Ovary (tissue), 9 donors: ENCODE measurements around the gene SPACA7. TPM values are rescaled to one million over a fixed set of nuclear protein-coding genes. Genes with fewer than 3 reads are reported as not detected.

Experiments used
- DNase-seq, 5 donors: peaks; one replicate each; pipeline ENCODE4 v3.0.0-alpha.2; 2019 to 2020
- H3K27ac ChIP-seq, 2 donors: fragments of 200-600 bp; one replicate each; pipeline versions ENCODE4 v1.5.1 to v1.8.0; 2019 to 2022
- H3K27me3 ChIP-seq: fragments of 200-600 bp; one replicate; pipeline ENCODE4 v1.8.0; 2022
- H3K36me3 ChIP-seq: fragments of 200-600 bp; sonication (generic); one replicate; pipeline ENCODE4 v1.5.1; 2019
- H3K4me1 ChIP-seq: one replicate; pipeline ENCODE4 v1.8.1; 2013; ENCODE audit warnings: mild to moderate bottlenecking, moderate library complexity; ENCODE audit not compliant: insufficient read depth
- H3K4me3 ChIP-seq: fragments of 200-600 bp; sonication (generic); one replicate; pipeline ENCODE4 v1.5.1; 2017
- H3K9me3 ChIP-seq, 2 donors: fragments of 200-600 bp in 1 of 2; sonication (generic) in 1 of 2; one replicate each; pipeline versions ENCODE4 v1.5.1 to v1.8.1; 2013 to 2019; ENCODE audit warnings: mild to moderate bottlenecking in 1 of 2, moderate library complexity in 1 of 2
- EP300 ChIP-seq: sonication (generic); formaldehyde crosslinking; IDR thresholded peaks from one replicate; pipeline ENCODE4 v1.6.1; 2017; ENCODE audit warnings: antibody characterized with exemption
- POLR2A ChIP-seq: fragments of 450-650 bp; IDR thresholded peaks from one replicate; pipeline ENCODE4 v1.6.1; 2017; ENCODE audit warnings: antibody characterized with exemption, mild to moderate bottlenecking, moderate library complexity
- WGBS, 3 donors: extraction: QIAGEN DNeasy Blood & Tissue Kit in 1 of 3; methylation state at CpG; one replicate each; pipeline versions ENCODE4 v1.1.5 to v1.1.7; 2013 to 2017; 5-methylcytosine and 5-hydroxymethylcytosine counted together
- intact Hi-C, 4 donors: fragments of 100-400 bp; cut with DNase I; formaldehyde crosslinking; loops; one replicate each; pipeline versions ENCODE4 v1.11.0 to v1.15.1; 2022 to 2023
- polyA plus RNA-seq, 2 donors: library from polyadenylated mRNA; stranded (reverse); fragments of 200-250 nt in 1 of 2; fragments of 350-450 nt in 1 of 2; fragmentation: Illumina TruSeq in 1 of 2; extraction: RNeasy Lipid Tissue Mini Kit (QIAGEN cat#74804) in 1 of 2; gene quantifications; one replicate each; pipeline ENCODE4 v1.2.3, GENCODE V29; 2013 to 2014
- total RNA-seq, 7 donors: library from RNA; depleted of rRNA in 2 of 7; stranded (reverse); fragments of >200 nt in 2 of 7; fragmentation: NEBNext Ultra II Directional in 3 of 7; extraction: Animal tissue kit (Norgen Biotek cat#: 25700) in 3 of 7; gene quantifications; one replicate each; pipeline versions ENCODE4 v1.1.0 to v1.2.4, GENCODE V29; 2016 to 2023
- TF ChIP-seq, protein P1 (sequence below), 3 donors: fragments of 450-650 bp in 2 of 3; fragments of 200-600 bp in 1 of 3; IDR thresholded peaks; one replicate each; pipeline versions ENCODE4 v1.5.1 to v1.8.0; 2016 to 2022; ENCODE audit warnings: antibody characterized with exemption in 3 of 3, mild to moderate bottlenecking in 1 of 3
- donor health status: DM: no; HTN: no; CAD: no; lungs with moderate emphysema.
- donor health status: DM: no; HTN: no; CAD: no.
- donor health status: Bipolar disorder and iron deficiency.
- donor health status: DM: yes; HTN: yes; CAD: no.
- donor health status: DM: no; HTN: no; CAD: no.
- donor health status: DM: yes; HTN: yes; CAD: no.

Gene SPACA7
- total and polyA plus RNA-seq, 9 donors = not detected

DNA sequence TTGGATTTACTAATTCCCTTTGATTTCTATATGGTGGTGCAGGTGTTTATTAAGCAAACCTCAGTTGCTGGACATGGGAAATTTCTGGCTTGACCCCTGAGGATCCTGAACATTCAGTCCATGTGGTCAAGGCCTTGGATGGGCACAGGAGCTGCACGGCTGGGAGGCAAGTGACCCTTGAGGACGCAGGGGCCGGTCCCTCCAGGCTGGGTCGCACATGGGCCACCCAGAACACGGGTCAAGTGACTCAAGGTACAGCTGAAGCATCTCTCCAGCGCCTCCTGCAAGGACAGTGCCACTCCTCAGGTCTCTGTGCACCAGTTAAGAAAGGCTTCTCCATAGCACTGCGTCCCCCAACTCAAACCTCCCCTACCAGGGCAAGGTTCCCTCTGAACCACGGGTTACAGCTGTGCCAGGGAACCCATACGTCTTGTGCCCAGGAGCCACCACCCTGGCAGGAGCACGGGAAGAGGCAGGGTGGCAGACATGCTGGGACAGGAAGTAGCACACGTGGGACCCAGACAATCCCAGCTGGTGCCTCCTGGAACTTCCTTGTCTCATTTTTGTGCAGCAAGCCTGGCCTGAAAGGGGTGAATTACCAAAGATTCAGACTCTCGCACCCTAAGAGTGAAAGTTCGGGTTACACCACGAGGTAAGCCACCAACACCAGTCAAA, 93.1 kb downstream of the SPACA7 start:
- intact Hi-C loops = no loop called here
- Histone ChIP-seq H3K4me1 (no peaks in the 10 kb centered on the region), H3K36me3 (no peaks in the 10 kb centered on the region), H3K27me3 (no peaks in the 10 kb centered on the region), H3K9me3 (no peaks in the 10 kb centered on the region), H3K27ac (no peak overlapping the region), H3K4me3 (no peak overlapping the region)
- DNase-seq = peak in 1 of 5 donors; percentile 6
- 83 to 92% (median 87%) methylated on average over 11 to 14 of the region's 14 CpGs for WGBS, 3 donors
- TF ChIP-seq POLR2A = no peak
- TF ChIP-seq EP300 = no peak
- TF ChIP-seq, protein P1, sequence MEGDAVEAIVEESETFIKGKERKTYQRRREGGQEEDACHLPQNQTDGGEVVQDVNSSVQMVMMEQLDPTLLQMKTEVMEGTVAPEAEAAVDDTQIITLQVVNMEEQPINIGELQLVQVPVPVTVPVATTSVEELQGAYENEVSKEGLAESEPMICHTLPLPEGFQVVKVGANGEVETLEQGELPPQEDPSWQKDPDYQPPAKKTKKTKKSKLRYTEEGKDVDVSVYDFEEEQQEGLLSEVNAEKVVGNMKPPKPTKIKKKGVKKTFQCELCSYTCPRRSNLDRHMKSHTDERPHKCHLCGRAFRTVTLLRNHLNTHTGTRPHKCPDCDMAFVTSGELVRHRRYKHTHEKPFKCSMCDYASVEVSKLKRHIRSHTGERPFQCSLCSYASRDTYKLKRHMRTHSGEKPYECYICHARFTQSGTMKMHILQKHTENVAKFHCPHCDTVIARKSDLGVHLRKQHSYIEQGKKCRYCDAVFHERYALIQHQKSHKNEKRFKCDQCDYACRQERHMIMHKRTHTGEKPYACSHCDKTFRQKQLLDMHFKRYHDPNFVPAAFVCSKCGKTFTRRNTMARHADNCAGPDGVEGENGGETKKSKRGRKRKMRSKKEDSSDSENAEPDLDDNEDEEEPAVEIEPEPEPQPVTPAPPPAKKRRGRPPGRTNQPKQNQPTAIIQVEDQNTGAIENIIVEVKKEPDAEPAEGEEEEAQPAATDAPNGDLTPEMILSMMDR (IDR thresholded peaks at IDR 0.05) = no peak

DNA sequence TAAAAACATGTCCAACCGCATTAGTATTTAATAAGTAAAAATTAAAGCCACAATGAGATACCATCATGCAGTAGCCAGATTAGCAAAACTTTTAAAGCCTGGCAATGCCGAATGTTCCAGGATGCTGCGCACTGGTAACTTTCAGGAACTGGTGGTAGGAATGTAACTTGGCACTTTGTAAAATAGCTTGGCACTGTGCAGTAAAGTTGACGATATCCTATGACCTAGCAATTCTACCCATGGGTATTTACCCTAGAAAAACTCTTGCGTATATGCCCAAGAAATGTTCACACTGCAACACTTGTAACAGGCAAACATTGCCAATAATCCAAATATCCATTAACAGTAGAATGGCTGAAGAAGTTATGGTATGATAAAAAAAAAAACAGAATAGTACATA, 97.7 kb downstream of the SPACA7 start:
- Histone ChIP-seq H3K9me3 (no peaks in the 10 kb centered on the region), H3K27me3 (no peaks in the 10 kb centered on the region), H3K36me3 (no peaks in the 10 kb centered on the region), H3K27ac (no peak overlapping the region), H3K4me3 (no peak overlapping the region), H3K4me1 (peaks cover 3% of the 10 kb centered on the region)
- WGBS, 3 donors = 92 to 95% (median 95%) methylated on average over 5 of the region's 5 CpGs
- no peak for DNase-seq
- TF ChIP-seq POLR2A (no peak), EP300 (no peak)
- TF ChIP-seq, protein P1 (IDR thresholded peaks at IDR 0.05) = no peak
- intact Hi-C loops = no loop called here

DNA sequence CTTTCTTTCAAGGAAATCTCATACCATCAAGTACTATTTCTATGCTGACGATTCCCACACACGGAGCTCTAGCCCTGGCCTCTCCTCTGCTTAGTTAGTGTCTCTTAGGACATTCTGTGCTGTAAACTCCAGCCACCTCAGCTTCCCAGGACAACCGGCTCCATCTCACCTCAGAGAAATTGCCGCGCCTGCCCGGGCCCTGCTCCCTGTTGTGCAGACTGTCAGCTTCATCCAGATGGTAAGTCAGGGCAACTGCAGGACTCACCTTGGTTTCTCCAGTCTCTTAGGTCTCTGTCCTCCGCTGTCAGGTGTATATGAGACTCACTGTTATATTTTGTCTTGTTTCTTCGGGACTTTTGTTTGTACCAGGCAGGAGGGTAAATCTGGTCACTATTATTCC, 98.7 kb downstream of the SPACA7 start:
- 79 to 84% (median 82%) methylated on average over 8 of the region's 8 CpGs for WGBS, 3 donors
- TF ChIP-seq EP300 = no peak
- no peak for TF ChIP-seq POLR2A
- TF ChIP-seq, protein P1 (IDR thresholded peaks at IDR 0.05) = no peak
- Histone ChIP-seq H3K27ac (no peak overlapping the region), H3K27me3 (no peaks in the 10 kb centered on the region), H3K36me3 (no peaks in the 10 kb centered on the region), H3K4me1 (peaks cover 3% of the 10 kb centered on the region), H3K4me3 (no peak overlapping the region), H3K9me3 (no peaks in the 10 kb centered on the region)
- intact Hi-C loops = no loop called here
- no peak for DNase-seq

DNA sequence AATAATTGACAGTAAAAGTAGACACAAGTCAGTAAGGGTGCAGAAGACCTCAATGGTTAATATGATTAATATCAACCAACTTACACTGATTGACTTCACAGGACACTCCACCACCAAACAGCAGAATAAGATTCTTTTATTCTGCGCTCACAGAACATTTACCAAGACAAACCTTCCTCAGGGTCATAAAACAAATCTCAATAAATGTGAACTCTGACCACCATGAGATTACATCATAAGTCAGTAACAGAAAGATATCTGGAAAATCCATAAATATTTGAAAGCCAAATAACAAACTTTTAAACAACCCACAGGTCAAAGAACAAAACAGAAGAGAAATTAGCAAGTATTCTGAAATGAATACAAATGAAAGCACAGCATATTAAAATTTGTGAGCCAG, 99.7 kb downstream of the SPACA7 start:
- 95 to 96% (median 95%) methylated on average over 1 of the region's 1 CpG for WGBS, 3 donors
- H3K9me3 ChIP-seq = no peaks in the 10 kb centered on the region
- no peak for DNase-seq
- H3K27ac ChIP-seq = no peak overlapping the region
- intact Hi-C loops = no loop called here
- H3K27me3 ChIP-seq = no peaks in the 10 kb centered on the region
- H3K4me3 ChIP-seq = no peak overlapping the region
- TF ChIP-seq EP300 = no peak
- TF ChIP-seq, protein P1 (IDR thresholded peaks at IDR 0.05) = no peak
- TF ChIP-seq POLR2A = no peak
- no peaks in the 10 kb centered on the region for H3K36me3 ChIP-seq
- H3K4me1 ChIP-seq = peaks cover 3% of the 10 kb centered on the region
